ENCODE data around the gene C19orf38. TPM values are rescaled to one million over a fixed set of nuclear protein-coding genes. Genes with fewer than 3 reads are reported as not detected.

The C19orf38 gene
- polyA plus RNA-seq, 1 of the 3 experiments (the other 2 are of a cell fraction) = 0.15 TPM

DNA sequence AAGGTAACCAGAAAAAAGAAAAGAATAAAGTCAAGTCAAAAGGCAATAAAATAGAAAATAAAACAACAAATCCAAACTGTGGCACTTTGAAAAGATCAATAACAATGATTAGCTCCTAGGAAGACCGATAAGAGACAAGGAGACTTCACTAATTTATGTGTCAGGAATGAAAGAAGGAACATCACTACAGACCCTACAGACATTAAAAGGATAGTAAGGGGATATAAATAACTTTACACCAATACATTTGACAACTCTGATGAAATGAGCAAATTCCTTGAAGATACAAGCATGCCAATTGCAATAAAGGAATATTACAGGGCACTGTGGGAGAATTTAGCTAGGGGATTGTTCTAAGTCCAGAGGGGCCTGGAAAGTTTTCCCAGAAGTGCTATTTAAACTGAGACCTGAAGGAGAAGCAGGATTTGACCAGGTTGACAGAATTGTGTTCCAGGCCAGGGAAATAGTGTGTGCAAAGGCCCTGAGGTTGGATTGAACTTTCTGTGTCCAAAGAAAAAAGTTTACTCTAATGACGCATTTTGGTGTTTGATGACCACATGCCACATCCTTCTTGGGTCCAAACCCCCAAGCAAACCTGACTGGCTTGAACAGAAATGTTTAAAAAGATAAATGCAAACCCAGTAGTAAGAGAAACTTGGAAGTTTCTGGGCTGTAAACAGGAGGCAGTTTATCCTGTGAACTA lies 1.6 kb upstream of the C19orf38 start:
- Histone ChIP-seq H3K9me2 (no peaks in the 10 kb centered on the region), H3K4me2 (no peak overlapping the region), H3K9me3 (no peaks in the 10 kb centered on the region), H3K27ac (ENCODE audit: low read depth in 2 of 2, low read length in 1 of 2) (no peak overlapping the region), H3K4me3 (ENCODE audit: low read depth in 2 of 2, low read length in 1 of 2) (no peak overlapping the region), H4K20me1 (ENCODE audit: insufficient read depth) (no peaks in the 10 kb centered on the region), H3F3A (replicated peaks; ENCODE audit: insufficient read depth) (no peaks in the 10 kb centered on the region), H3K27me3 (ENCODE audit: insufficient read depth) (no peaks in the 10 kb centered on the region), H3K9ac (no peak overlapping the region), H3K79me2 (ENCODE audit: insufficient read depth) (no peaks in the 10 kb centered on the region), H2AFZ (ENCODE audit: low read depth) (no peak overlapping the region), H3K36me3 (replicated peaks in 1 of 2; ENCODE audit: control insufficient read depth in 1 of 2, insufficient read depth in 2 of 2, low read length in 1 of 2) (no peaks in the 10 kb centered on the region), H3K4me1 (ENCODE audit: control insufficient read depth in 1 of 2, insufficient read depth in 2 of 2, low read depth in 1 of 2, low read length in 1 of 2) (no peaks in the 10 kb centered on the region)
- 41% methylated on average over 2 of the region's 2 CpGs for WGBS (ENCODE audit: low lambda C conversion rate)
- ChIA-PET CTCF (interaction anchor here (0.7 to 4.5 kb wide), 4 partner anchors 10 to 23 kb away, joined by 3 to 26 read pairs (median 10); partner anchors contain the start of gene TMED1), POLR2A (no interaction called here)
- TF ChIP-seq, protein P1, sequence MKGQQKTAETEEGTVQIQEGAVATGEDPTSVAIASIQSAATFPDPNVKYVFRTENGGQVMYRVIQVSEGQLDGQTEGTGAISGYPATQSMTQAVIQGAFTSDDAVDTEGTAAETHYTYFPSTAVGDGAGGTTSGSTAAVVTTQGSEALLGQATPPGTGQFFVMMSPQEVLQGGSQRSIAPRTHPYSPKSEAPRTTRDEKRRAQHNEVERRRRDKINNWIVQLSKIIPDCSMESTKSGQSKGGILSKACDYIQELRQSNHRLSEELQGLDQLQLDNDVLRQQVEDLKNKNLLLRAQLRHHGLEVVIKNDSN (IDR thresholded peaks at IDR 0.05; ENCODE audit: borderline replicate concordance, low read depth) = no peak
- no peak for TF ChIP-seq POLR2AphosphoS5 (IDR thresholded peaks at IDR 0.05; ENCODE audit: low read depth, low read length)
- TF ChIP-seq, protein P2, sequence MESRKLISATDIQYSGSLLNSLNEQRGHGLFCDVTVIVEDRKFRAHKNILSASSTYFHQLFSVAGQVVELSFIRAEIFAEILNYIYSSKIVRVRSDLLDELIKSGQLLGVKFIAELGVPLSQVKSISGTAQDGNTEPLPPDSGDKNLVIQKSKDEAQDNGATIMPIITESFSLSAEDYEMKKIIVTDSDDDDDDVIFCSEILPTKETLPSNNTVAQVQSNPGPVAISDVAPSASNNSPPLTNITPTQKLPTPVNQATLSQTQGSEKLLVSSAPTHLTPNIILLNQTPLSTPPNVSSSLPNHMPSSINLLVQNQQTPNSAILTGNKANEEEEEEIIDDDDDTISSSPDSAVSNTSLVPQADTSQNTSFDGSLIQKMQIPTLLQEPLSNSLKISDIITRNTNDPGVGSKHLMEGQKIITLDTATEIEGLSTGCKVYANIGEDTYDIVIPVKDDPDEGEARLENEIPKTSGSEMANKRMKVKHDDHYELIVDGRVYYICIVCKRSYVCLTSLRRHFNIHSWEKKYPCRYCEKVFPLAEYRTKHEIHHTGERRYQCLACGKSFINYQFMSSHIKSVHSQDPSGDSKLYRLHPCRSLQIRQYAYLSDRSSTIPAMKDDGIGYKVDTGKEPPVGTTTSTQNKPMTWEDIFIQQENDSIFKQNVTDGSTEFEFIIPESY (IDR thresholded peaks at IDR 0.05; ENCODE audit: borderline replicate concordance, low read depth) = no peak
- TF ChIP-seq FOXJ3 (CRISPR knock-in tag; IDR thresholded peaks at IDR 0.05) = no peak
- no peak for TF ChIP-seq USF2 (IDR thresholded peaks at IDR 0.05; ENCODE audit: borderline replicate concordance, low read depth, low read length)
- no peak for TF ChIP-seq RXRA (IDR thresholded peaks at IDR 0.05; ENCODE audit: borderline replicate concordance, low read depth)
- TF ChIP-seq SIN3A (IDR thresholded peaks at IDR 0.05; ENCODE audit: borderline replicate concordance, low read depth, low read length) = no peak
- TF ChIP-seq, protein P3, sequence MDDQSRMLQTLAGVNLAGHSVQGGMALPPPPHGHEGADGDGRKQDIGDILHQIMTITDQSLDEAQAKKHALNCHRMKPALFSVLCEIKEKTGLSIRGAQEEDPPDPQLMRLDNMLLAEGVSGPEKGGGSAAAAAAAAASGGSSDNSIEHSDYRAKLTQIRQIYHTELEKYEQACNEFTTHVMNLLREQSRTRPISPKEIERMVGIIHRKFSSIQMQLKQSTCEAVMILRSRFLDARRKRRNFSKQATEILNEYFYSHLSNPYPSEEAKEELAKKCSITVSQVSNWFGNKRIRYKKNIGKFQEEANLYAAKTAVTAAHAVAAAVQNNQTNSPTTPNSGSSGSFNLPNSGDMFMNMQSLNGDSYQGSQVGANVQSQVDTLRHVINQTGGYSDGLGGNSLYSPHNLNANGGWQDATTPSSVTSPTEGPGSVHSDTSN (IDR thresholded peaks at IDR 0.05) = no peak
- no peak for TF ChIP-seq RFX5 (IDR thresholded peaks at IDR 0.05; ENCODE audit: low read length)
- no peak for TF ChIP-seq CHD2 (IDR thresholded peaks at IDR 0.05; ENCODE audit: low read length, partially characterized antibody)
- no peak for TF ChIP-seq RCOR1 (IDR thresholded peaks at IDR 0.05; ENCODE audit: low read length)
- TF ChIP-seq GABPA (IDR thresholded peaks at IDR 0.05; ENCODE audit: low read depth) = no peak
- TF ChIP-seq EZH2phosphoT487 (IDR thresholded peaks at IDR 0.05; ENCODE audit: borderline replicate concordance, low read depth) = no peak
- no peak for TF ChIP-seq GATA2 (CRISPR knock-in tag; IDR thresholded peaks at IDR 0.05)
- no peak for DNase-seq
